ENCODE data around the gene HTT-AS. TPM values are rescaled to one million over a fixed set of nuclear protein-coding genes. Genes with fewer than 3 reads are reported as not detected.
"Not testable (repeated sequence)": the region's sequence is repeated elsewhere in the genome, so short reads cannot be mapped to it uniquely, and the experiment has no call there.

HTT-AS gene
- total RNA-seq, 2 donors from 2014 or later = not detected

GRCh38 chr4:3094701-3095100 lies 20.4 kb upstream of the HTT-AS start:
- DNase-seq; ATAC-seq; intact Hi-C loops (cut with DNase I, micrococcal nuclease): not testable (repeated sequence)

- intact Hi-C loops (cut with DNase I, micrococcal nuclease) = no loop called here
- peak; percentile 59 for ATAC-seq
- DNase-seq = no peak
Measured at GRCh38 chr4:3091464-3091863, 17.1 kb upstream of the HTT-AS start.

- ATAC-seq = no peak
Measured at GRCh38 chr4:3087115-3087797, 12.9 kb upstream of the HTT-AS start.

GRCh38 chr4:3085948-3086670 lies 11.8 kb upstream of the HTT-AS start:
- DNase-seq (no peak), ATAC-seq (no peak)
- intact Hi-C loops (cut with DNase I, micrococcal nuclease) = no loop called here

More at GRCh38 chr4:3087115-3087797, 12.9 kb upstream of the HTT-AS start:
- DNase-seq = no peak
- intact Hi-C loops (cut with DNase I, micrococcal nuclease) = no loop called here

GRCh38 chr4:3083732-3084131 lies 9.4 kb upstream of the HTT-AS start:
- peak; percentile 70 for ATAC-seq
- no peak for DNase-seq
- intact Hi-C loops (cut with DNase I, micrococcal nuclease) = no loop called here

GRCh38 chr4:3082925-3083515 lies 8.7 kb upstream of the HTT-AS start:
- DNase-seq (no peak), ATAC-seq (peak; percentile 8)
- intact Hi-C loops (cut with DNase I, micrococcal nuclease) = no loop called here

- DNase-seq (no peak), ATAC-seq (no peak)
- intact Hi-C loops (cut with DNase I, micrococcal nuclease) = no loop called here
Measured at GRCh38 chr4:3079694-3080123, 5.4 kb upstream of the HTT-AS start.

- DNase-seq (no peak), ATAC-seq (no peak)
- intact Hi-C loops (cut with DNase I, micrococcal nuclease) = no loop called here
Measured at GRCh38 chr4:3077796-3078195, 3.5 kb upstream of the HTT-AS start.

GRCh38 chr4:3075652-3075981 lies 1.3 kb upstream of the HTT-AS start:
- no peak for ATAC-seq
- intact Hi-C loops (cut with DNase I, micrococcal nuclease) = no loop called here
- DNase-seq = no peak

- intact Hi-C loops (cut with DNase I, micrococcal nuclease) = no loop called here
- peak; percentile 70 to 75 for DNase-seq
- peak; percentile 22 for ATAC-seq
Measured at GRCh38 chr4:3074846-3075651, 711 bp upstream of the HTT-AS start.

- peak; percentile 1 for ATAC-seq
- no peak for DNase-seq
- intact Hi-C loops (cut with DNase I, micrococcal nuclease) = no loop called here
Measured at GRCh38 chr4:3073158-3074077, 920 bp downstream of the HTT-AS start.

GRCh38 chr4:3071811-3072210 lies 2.5 kb downstream of the HTT-AS start:
- DNase-seq (no peak), ATAC-seq (no peak)
- intact Hi-C loops (cut with DNase I, micrococcal nuclease) = no loop called here

GRCh38 chr4:3070709-3071500 lies 3.4 kb downstream of the HTT-AS start:
- intact Hi-C loops (cut with DNase I, micrococcal nuclease) = no loop called here
- ATAC-seq (no peak), DNase-seq (no peak)

GRCh38 chr4:3069661-3070199 lies 4.6 kb downstream of the HTT-AS start:
- DNase-seq (no peak), ATAC-seq (no peak)
- intact Hi-C loops (cut with DNase I, micrococcal nuclease) = no loop called here

GRCh38 chr4:3067473-3068001 lies 6.8 kb downstream of the HTT-AS start:
- ATAC-seq (no peak), DNase-seq (no peak)
- intact Hi-C loops (cut with DNase I, micrococcal nuclease) = no loop called here

GRCh38 chr4:3066836-3067400 lies 7.4 kb downstream of the HTT-AS start:
- no peak for ATAC-seq
- intact Hi-C loops (cut with DNase I, micrococcal nuclease) = no loop called here
- no peak for DNase-seq

GRCh38 chr4:3065551-3065950 lies 8.8 kb downstream of the HTT-AS start:
- intact Hi-C loops (cut with DNase I, micrococcal nuclease) = no loop called here
- ATAC-seq (no peak), DNase-seq (no peak)

All from left colon (tissue), 2 donors.